SK-N-SH (cell line): Measurements from ENCODE around the gene GSE1.

Experiments used
- CHD2 ChIP-seq: fragments of 150-350 bp; IDR thresholded peaks from 2 replicates; pipeline ENCODE4 v1.6.1; 2018; ENCODE audit warnings: low read length; ENCODE audit not compliant: partially characterized antibody
- CTCF ChIP-seq: fragments of 200-600 bp; sonication (generic); IDR thresholded peaks from 2 replicates; pipeline ENCODE4 v1.6.1; 2017; ENCODE audit warnings: antibody characterized with exemption, mild to moderate bottlenecking, moderate library complexity
- FOXM1 ChIP-seq: IDR thresholded peaks from 2 replicates; pipeline ENCODE4 v1.4.0; 2012; ENCODE audit warnings: low read depth, mild to moderate bottlenecking
- GATA2 ChIP-seq: sonication (generic); formaldehyde crosslinking; IDR thresholded peaks from 2 replicates; pipeline ENCODE4 v1.5.0; 2020; ENCODE audit warnings: mild to moderate bottlenecking, missing genetic modification reagents
- JUND ChIP-seq: IDR thresholded peaks from 2 replicates; pipeline ENCODE4 v1.4.0; 2012
- MXI1 ChIP-seq: IDR thresholded peaks from 2 replicates; pipeline ENCODE4 v1.6.1; 2012; ENCODE audit warnings: mild to moderate bottlenecking, low read depth, low read length, improper control_type of control experiment
- NFIC ChIP-seq: IDR thresholded peaks from 2 replicates; pipeline ENCODE4 v1.4.0; 2012; ENCODE audit warnings: borderline replicate concordance
- RAD21 ChIP-seq: IDR thresholded peaks from 2 replicates; pipeline ENCODE4 v1.6.1; 2012; ENCODE audit warnings: mild to moderate bottlenecking, low read length
- REST ChIP-seq: IDR thresholded peaks from 2 replicates; pipeline ENCODE4 v1.6.1; 2012; ENCODE audit warnings: mild to moderate bottlenecking, low read depth, low read length, moderate library complexity
- SIN3A ChIP-seq: IDR thresholded peaks from 2 replicates; pipeline ENCODE4 v1.6.1; 2012; ENCODE audit warnings: low read depth, mild to moderate bottlenecking, low read length, moderate library complexity, borderline replicate concordance
- TEAD4 ChIP-seq: IDR thresholded peaks from 2 replicates; pipeline ENCODE4 v1.4.0; 2012; ENCODE audit warnings: mild to moderate bottlenecking, borderline replicate concordance; ENCODE audit not compliant: insufficient read depth
- ZBTB33 ChIP-seq: IDR thresholded peaks from 2 replicates; pipeline ENCODE4 v1.4.0; 2012; ENCODE audit warnings: low read depth, borderline replicate concordance

- no peak for TF ChIP-seq CTCF
- TF ChIP-seq SIN3A: no peak
- TF ChIP-seq ZBTB33: no peak
- TF ChIP-seq TEAD4: no peak
- TF ChIP-seq MXI1: no peak
- TF ChIP-seq REST: no peak
- TF ChIP-seq NFIC: no peak
- no peak for TF ChIP-seq RAD21
- no peak for TF ChIP-seq JUND
- TF ChIP-seq FOXM1: no peak
- TF ChIP-seq GATA2 (CRISPR knock-in tag): no peak
- no peak for TF ChIP-seq CHD2
Measured at GRCh38 chr16:85592700-85593493, 20.2 kb upstream of the GSE1 start.
